COLO668 (cell line): Measurements from ENCODE around the gene TXNDC8.

Experiments used
- DNase-seq: peaks from one replicate; lab custom pipeline; 2025; ENCODE audit not compliant: unreplicated experiment; lab: John Stamatoyannopoulos, UW

The TXNDC8 gene

GRCh38 chr9:110282739-110283081, 55.0 kb downstream of the TXNDC8 start:
- no peak for DNase-seq

GRCh38 chr9:110282018-110282738, 55.5 kb downstream of the TXNDC8 start:
- DNase-seq: no peak

- no peak for DNase-seq
Observed at GRCh38 chr9:110278080-110278707, 59.5 kb downstream of the TXNDC8 start.

GRCh38 chr9:110276781-110277180, 60.9 kb downstream of the TXNDC8 start:
- no peak for DNase-seq

- no peak for DNase-seq
Observed at GRCh38 chr9:110270211-110270995, 67.3 kb downstream of the TXNDC8 start.

GRCh38 chr9:110266795-110267194, 70.9 kb downstream of the TXNDC8 start:
- DNase-seq: no peak

- no peak for DNase-seq
Observed at GRCh38 chr9:110261632-110262031, 76.0 kb downstream of the TXNDC8 start.

GRCh38 chr9:110260911-110261310, 76.8 kb downstream of the TXNDC8 start:
- DNase-seq: no peak

- no peak for DNase-seq
Observed at GRCh38 chr9:110259566-110259965, 78.1 kb downstream of the TXNDC8 start.

- no peak for DNase-seq
Observed at GRCh38 chr9:110258690-110259091, 79.0 kb downstream of the TXNDC8 start.

- DNase-seq: no peak
Observed at GRCh38 chr9:110257956-110258355, 79.7 kb downstream of the TXNDC8 start.

- peak; percentile 24 for DNase-seq
Observed at GRCh38 chr9:110257097-110257841, 80.4 kb downstream of the TXNDC8 start.

- DNase-seq: peak; percentile 95
Observed at GRCh38 chr9:110256380-110257096, 81.1 kb downstream of the TXNDC8 start, which contains the start of gene TXN. Gene TXN, minus strand, starts transcription at chr9:110256507. Its CDS starts 72 bp downstream, at chr9:110256435.

GRCh38 chr9:110255463-110256379, 81.9 kb downstream of the TXNDC8 start:
- peak; percentile 84 for DNase-seq

GRCh38 chr9:110255034-110255462, 82.6 kb downstream of the TXNDC8 start:
- DNase-seq: no peak

- no peak for DNase-seq
Observed at GRCh38 chr9:110254500-110254899, 83.2 kb downstream of the TXNDC8 start.
